GM19372 (cell line): ENCODE results near the gene NDUFAF8.

Experiments
- ATAC-seq: cut with Tn5 transposase; IDR thresholded peaks from one replicate; pipeline ENCODE4 v1.9.1; 2021; ENCODE audit warnings: mild to moderate bottlenecking, low read depth, moderate library complexity; ENCODE audit not compliant: unreplicated experiment

The NDUFAF8 gene

GRCh38 chr17:81250286-81251093 is 11.4 kb downstream of the NDUFAF8 start:
- no peak for ATAC-seq

GRCh38 chr17:81251094-81251708 is 12.1 kb downstream of the NDUFAF8 start:
- no peak for ATAC-seq

GRCh38 chr17:81251709-81252301 is 12.7 kb downstream of the NDUFAF8 start:
- ATAC-seq: no peak

- no peak for ATAC-seq
Measured at GRCh38 chr17:81252326-81252986, 13.3 kb downstream of the NDUFAF8 start.

- ATAC-seq: no peak
Measured at GRCh38 chr17:81252987-81253329, 13.8 kb downstream of the NDUFAF8 start.

DNA sequence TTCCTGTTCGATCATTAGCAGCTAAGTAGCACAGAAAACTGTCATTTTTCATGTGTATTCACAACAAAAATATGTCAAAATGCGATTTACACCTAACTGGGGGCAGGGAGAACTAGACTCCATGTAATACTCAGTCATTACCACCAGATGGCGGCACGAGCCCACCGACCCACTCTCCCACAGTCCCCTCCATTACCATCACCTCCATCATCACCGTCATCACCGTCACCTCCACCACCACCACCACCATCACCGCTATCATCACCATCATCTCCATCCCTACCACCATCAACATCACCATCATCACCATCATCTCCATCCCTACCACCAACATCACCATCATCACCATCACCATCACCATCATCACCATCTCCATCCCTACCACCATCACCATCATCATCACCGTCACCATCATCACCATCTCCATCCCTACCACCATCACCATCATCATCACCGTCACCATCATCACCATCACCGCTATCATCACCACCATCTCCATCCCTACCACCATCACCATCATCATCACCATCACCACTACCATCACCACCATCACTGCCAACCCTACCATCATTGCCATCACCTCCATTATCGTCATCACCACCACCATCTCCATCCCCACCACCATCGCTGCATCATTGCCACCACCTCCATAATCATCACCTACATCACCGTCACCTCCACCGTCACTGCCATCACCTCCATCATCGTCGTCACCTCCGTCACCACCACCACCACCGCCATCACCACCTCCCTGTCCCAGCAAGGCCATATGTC is 14.4 kb downstream of the NDUFAF8 start:
- ATAC-seq: no peak

DNA sequence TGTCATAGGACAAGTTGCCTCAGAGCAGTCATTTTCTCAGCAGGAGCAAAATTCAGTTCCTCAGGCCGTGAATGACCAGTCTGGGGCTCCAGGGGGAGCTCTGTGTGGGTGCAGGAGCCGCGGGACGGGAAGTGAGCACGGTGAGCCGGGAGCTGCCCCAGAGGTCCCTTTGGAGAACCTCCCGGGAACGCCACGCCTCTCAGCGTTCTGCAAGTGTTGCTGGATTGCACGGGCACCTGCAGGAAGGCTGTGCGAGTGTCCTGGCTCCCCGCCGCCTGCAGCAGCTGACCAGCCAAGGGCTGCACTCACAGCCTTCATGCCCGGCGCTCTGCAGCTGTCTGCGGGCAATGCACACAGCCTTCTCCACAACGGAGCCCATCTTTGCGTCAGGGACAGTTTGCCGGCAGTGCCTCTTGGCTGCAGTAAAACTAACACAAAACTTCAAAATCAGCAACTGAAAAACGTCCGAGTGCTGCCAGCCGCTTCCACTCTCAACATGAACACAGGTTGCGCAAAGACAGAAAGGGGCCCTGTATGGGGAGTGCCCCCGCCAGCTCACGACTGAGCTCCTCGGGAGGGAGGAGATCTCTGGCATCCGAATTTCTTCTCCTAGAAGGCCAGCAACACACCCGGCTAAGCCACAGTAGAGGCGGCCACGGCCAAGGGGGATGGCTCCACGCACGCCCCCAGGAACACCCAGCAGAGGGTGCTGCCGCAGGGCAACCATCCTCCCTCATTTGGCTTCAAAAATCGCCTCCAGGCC is 16.0 kb downstream of the NDUFAF8 start:
- ATAC-seq: no peak

DNA sequence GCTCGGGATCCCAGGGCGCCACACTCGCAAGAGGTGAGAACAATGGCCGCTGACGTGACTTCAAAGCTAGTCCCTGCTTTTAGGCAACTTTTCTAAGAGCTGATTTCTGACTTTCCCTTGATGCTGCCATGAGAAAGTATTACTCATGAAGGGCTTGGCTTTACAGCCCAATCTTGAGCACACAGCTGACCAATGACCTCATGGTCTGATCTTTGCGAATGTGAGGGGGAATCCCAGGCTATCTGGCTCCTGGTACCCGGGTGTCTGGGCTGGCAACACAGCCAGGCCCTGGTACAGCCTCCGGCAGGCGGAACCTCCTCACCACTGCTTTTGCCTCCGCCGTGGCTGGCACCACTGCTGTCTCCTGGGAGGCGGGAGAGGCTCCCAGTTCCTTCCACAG is 17.5 kb downstream of the NDUFAF8 start:
- no peak for ATAC-seq

- no peak for ATAC-seq
Measured at GRCh38 chr17:81257533-81257932, 18.4 kb downstream of the NDUFAF8 start.

DNA sequence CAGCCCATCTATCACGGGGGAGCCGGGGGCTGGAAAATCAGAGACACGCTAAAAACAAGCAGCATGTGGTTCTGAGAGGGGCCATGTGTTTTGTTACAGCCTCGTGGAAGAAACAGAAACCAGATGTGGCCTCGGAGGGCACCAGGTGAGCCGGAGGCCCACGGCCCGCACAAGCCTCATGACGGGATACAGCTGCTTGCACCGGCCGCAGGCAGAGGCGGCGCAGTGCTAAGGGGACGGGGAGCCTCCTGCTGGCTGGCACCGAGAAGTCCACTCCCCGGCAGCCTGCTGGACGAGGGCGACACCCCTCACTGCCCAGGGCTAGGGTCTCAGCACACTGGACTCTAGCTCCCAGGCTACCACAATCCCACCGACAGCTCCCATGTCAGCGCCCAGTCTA is 19.2 kb downstream of the NDUFAF8 start:
- ATAC-seq: no peak

DNA sequence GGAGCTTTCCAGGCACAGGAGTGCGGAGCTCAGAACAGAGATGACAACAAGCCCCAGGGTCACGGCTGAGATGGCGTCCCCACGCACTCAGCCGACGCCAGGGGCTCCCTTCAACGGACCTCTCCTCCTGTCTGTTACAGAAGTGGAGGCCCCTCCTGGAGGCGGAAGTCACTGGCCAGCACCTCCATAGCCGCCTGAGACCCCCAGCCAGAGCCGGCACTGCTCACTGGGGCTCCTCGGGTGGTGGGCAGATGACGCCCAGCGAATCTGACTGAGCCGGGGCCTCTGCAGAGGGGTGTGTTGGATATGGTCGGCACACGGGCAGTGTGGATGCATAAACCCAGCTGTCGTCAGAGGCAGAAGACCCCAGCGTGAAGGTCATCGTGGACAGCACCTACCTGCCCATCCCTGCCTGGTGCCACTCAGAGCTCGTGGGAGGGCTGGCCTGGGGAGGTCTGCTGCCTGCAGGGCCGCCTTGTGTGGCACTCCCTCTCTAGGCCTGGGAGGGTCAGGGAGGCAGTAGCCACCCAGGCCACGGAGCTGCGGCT is 20.0 kb downstream of the NDUFAF8 start:
- no peak for ATAC-seq

GRCh38 chr17:81260171-81260570 is 21.1 kb downstream of the NDUFAF8 start:
- no peak for ATAC-seq

- ATAC-seq: no peak
Measured at GRCh38 chr17:81260641-81261040, 21.5 kb downstream of the NDUFAF8 start.

GRCh38 chr17:81261096-81261495 is 22.0 kb downstream of the NDUFAF8 start:
- ATAC-seq: no peak

DNA sequence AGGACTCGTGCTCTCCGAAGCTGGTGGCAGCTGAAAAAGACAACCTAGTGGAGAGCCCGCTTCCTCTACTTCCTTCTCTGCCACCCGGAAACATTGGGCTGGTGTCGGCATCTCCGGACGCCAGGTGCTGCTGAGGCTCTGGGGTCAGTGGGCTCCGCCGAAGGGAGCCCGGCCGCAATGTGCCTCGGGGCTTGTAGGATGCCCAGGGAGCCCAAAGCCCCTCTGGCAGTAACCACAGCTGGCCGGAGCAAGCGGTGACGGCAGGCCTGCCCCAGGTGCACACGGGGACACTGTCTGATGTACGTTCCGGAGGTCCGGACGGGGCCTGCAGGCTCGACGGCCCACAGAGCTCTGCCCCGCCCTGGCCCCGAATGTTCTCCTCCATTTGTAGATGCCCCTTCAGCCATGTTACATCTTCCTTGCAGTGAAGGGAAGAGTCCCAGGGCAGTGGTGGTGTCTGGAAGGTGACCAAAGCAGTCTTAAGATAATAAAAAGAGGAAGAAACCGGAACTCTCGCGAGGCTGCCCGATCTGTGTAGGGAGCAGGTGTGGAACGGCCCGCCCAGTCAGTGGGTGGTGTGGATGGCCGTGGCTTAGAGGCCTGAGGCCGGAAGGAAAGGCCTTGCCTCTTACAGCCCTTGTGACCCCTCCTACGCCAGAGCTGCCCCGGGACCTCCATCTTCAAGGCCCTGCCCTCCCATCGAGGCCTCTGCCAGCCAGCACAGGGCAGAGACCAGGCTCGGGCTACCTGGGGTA is 22.6 kb downstream of the NDUFAF8 start:
- no peak for ATAC-seq

GRCh38 chr17:81263371-81264181 is 24.5 kb downstream of the NDUFAF8 start:
- ATAC-seq: no peak

DNA sequence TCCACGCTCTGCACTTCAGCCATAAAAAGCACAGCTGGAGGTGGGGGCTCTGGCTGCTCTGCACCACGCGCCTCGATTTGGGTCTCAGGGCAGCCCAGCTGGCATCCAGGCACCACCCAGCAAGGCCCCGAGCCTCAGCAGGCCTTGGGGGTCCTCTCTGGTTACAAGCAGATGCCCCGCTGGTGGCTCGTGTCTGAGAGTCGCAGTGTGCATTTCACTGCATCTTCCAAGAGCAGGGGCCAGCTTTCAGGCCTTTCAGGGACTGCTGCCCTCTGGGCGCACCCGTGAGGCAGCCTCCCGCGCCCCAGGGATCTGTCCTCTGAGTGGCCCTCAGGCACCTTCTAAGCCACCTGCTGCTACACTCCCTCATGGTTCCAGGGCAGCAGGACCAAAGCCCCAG is 25.5 kb downstream of the NDUFAF8 start:
- no peak for ATAC-seq

DNA sequence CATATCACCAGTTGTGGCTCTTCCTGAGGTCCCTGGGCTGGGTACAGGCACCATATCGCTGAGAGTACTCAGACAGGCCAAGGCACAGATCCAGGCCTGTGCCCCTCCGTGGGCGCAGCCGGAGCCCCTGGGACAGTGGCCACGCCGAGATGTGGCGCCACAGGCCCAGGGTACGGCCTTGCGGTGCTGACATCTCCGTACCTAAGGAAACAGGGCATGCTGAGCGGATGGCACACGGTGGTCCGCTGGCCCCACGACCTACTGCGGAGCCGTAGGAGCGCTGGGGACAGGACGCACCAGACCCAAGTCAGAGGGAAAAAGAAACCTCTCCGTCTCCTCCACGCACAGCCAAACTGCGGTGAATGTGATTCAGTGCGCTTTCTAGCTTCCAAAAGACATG is 26.5 kb downstream of the NDUFAF8 start:
- ATAC-seq: no peak
